B cell (primary cell): ENCODE results near the gene C11orf91.

Experiments
- CTCF ChIP-seq: fragments of 200-600 bp; IDR thresholded peaks from one replicate; pipeline ENCODE4 v1.8.0; 2022; ENCODE audit warnings: antibody characterized with exemption, mild to moderate bottlenecking
- EZH2 ChIP-seq: IDR thresholded peaks from 2 replicates; pipeline ENCODE4 v1.6.1; 2012; ENCODE audit warnings: borderline replicate concordance, low read depth, mild to moderate bottlenecking, moderate library complexity, low read length; ENCODE audit not compliant: insufficient read depth, poor library complexity, severe bottlenecking

GRCh38 chr11:33712436-33712835 lies 11.8 kb upstream of the C11orf91 start:
- no peak for TF ChIP-seq CTCF
- TF ChIP-seq EZH2 = no peak
